ENCODE measurements around the gene TMBIM4.

- TF ChIP-seq POLR2A (IDR thresholded peaks at IDR 0.05; ENCODE audit: low read depth, low read length) (no peak), CEBPB (IDR thresholded peaks at IDR 0.05; ENCODE audit: low read depth, low read length) (no peak), RCOR1 (IDR thresholded peaks at IDR 0.05; ENCODE audit: insufficient replicate concordance, low read length) (no peak), RAD21 (IDR thresholded peaks at IDR 0.05; ENCODE audit: low read length) (no peak)
- TF ChIP-seq, protein P1, sequence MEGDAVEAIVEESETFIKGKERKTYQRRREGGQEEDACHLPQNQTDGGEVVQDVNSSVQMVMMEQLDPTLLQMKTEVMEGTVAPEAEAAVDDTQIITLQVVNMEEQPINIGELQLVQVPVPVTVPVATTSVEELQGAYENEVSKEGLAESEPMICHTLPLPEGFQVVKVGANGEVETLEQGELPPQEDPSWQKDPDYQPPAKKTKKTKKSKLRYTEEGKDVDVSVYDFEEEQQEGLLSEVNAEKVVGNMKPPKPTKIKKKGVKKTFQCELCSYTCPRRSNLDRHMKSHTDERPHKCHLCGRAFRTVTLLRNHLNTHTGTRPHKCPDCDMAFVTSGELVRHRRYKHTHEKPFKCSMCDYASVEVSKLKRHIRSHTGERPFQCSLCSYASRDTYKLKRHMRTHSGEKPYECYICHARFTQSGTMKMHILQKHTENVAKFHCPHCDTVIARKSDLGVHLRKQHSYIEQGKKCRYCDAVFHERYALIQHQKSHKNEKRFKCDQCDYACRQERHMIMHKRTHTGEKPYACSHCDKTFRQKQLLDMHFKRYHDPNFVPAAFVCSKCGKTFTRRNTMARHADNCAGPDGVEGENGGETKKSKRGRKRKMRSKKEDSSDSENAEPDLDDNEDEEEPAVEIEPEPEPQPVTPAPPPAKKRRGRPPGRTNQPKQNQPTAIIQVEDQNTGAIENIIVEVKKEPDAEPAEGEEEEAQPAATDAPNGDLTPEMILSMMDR (conservative IDR thresholded peaks at IDR 0.05; ENCODE audit: low read depth, low read length): no peak
- TF ChIP-seq, protein P2, sequence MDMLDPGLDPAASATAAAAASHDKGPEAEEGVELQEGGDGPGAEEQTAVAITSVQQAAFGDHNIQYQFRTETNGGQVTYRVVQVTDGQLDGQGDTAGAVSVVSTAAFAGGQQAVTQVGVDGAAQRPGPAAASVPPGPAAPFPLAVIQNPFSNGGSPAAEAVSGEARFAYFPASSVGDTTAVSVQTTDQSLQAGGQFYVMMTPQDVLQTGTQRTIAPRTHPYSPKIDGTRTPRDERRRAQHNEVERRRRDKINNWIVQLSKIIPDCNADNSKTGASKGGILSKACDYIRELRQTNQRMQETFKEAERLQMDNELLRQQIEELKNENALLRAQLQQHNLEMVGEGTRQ (IDR thresholded peaks at IDR 0.05; ENCODE audit: low read depth, low read length): no peak
Measured at GRCh38 chr12:66190519-66191370, 20.9 kb upstream of the TMBIM4 start.

All from IMR-90 (cell line).